Endodermal cell (in vitro differentiated cells): ENCODE measurements around the gene RASL10B. TPM values are rescaled to one million over a fixed set of nuclear protein-coding genes. Genes with fewer than 3 reads are reported as not detected.

Experiments
- DNase-seq: peaks from one replicate; pipeline ENCODE4 v3.0.0-alpha.2; 2017
- H3K27ac ChIP-seq: 2 replicates; pipeline ENCODE4 v1.5.1; 2013; ENCODE audit warnings: mild to moderate bottlenecking, low read depth, low read length, moderate library complexity
- H3K27me3 ChIP-seq: 2 replicates; pipeline ENCODE4 v1.6.1; 2013; ENCODE audit warnings: mild to moderate bottlenecking, low read length, moderate library complexity; ENCODE audit not compliant: insufficient read depth, control insufficient read depth, poor library complexity, severe bottlenecking
- H3K36me3 ChIP-seq: 2 replicates; pipeline ENCODE4 v1.7.0; 2013; ENCODE audit warnings: mild to moderate bottlenecking, low read length, moderate library complexity; ENCODE audit not compliant: control insufficient read depth, insufficient read depth
- H3K4me1 ChIP-seq: one replicate; pipeline ENCODE4 v1.7.0; 2013; ENCODE audit warnings: low read length; ENCODE audit not compliant: control insufficient read depth, insufficient read depth
- H3K4me3 ChIP-seq: 2 replicates; pipeline ENCODE4 v1.5.1; 2013; ENCODE audit warnings: mild to moderate bottlenecking, low read length, moderate library complexity
- H3K9ac ChIP-seq: 2 replicates; pipeline ENCODE4 v1.6.1; 2013; ENCODE audit warnings: mild to moderate bottlenecking, low read length, moderate library complexity; ENCODE audit not compliant: poor library complexity, severe bottlenecking; ENCODE audit errors: extremely low read depth
- H3K9me3 ChIP-seq: 2 replicates; pipeline ENCODE4 v1.6.1; 2013; ENCODE audit warnings: mild to moderate bottlenecking, low read length, moderate library complexity; ENCODE audit not compliant: control insufficient read depth
- H3K27ac Mint-ChIP-seq: 2 replicates; pipeline ENCODE4 v1.8.0; 2020; ENCODE audit warnings: mixed read lengths
- H3K27me3 Mint-ChIP-seq: 2 replicates; pipeline ENCODE4 v1.8.0; 2021; ENCODE audit warnings: mild to moderate bottlenecking, mixed read lengths; ENCODE audit not compliant: insufficient read depth
- H3K36me3 Mint-ChIP-seq: 2 replicates; pipeline ENCODE4 v1.8.0; 2020; ENCODE audit warnings: low read depth, mixed read lengths
- H3K4me1 Mint-ChIP-seq: 2 replicates; pipeline ENCODE4 v1.8.0; 2020; ENCODE audit warnings: mixed read lengths
- H3K4me3 Mint-ChIP-seq: 2 replicates; pipeline ENCODE4 v1.8.0; 2020; ENCODE audit warnings: mild to moderate bottlenecking, moderate library complexity, mixed read lengths
- H3K9me3 Mint-ChIP-seq: 2 replicates; pipeline ENCODE4 v1.8.0; 2020; ENCODE audit warnings: mild to moderate bottlenecking, mixed read lengths
- CTCF ChIP-seq: fragments of 200-600 bp; sonication (generic); conservative IDR thresholded peaks from 2 replicates; pipeline ENCODE4 v1.5.0; 2021; ENCODE audit warnings: antibody characterized with exemption, mild to moderate bottlenecking
- whole genome bisulfite sequencing, 2 experiments: methylation state at CpG; one replicate each; pipeline versions ENCODE4 v1.1.5 to v1.1.7; 2013; ENCODE audit warnings: missing lambda C conversion rate in 2 of 2, mixed read lengths in 1 of 2; ENCODE audit not compliant: insufficient coverage in 1 of 2, insufficient read length in 1 of 2; 5-methylcytosine and 5-hydroxymethylcytosine counted together
- total RNA-seq, 2 donors: library from RNA; stranded (reverse); fragmentation: NEBNext Ultra II Directional in 1 of 2; extraction: Animal tissue kit (Norgen Biotek cat#: 25700) in 1 of 2; gene quantifications; 2 replicates in 1 of 2; 3 replicates in 1 of 2; pipeline ENCODE4 v1.2.1, GENCODE V29; 2021

RASL10B gene
- total RNA-seq, 2 donors from 2014 or later: 28.6 to 31.9 TPM

- WGBS, 2 experiments: 9 to 14% methylated on average over 28 to 75 of the region's 75 CpGs
- DNase-seq: peak; percentile 99
- peak; percentile 88 for TF ChIP-seq CTCF
- Histone ChIP-seq H3K36me3 (no peaks in the 10 kb centered on the region), H3K27me3 (no peaks in the 10 kb centered on the region), H3K9me3 (no peaks in the 10 kb centered on the region), H3K4me3 (peak overlapping the region; percentile 76), H3K9ac (no peak overlapping the region), H3K27ac (no peak overlapping the region), H3K4me1 (no peaks in the 10 kb centered on the region)
- H3K27me3 Mint-ChIP-seq: peaks cover 32% of the 10 kb centered on the region
- H3K36me3 Mint-ChIP-seq: no peaks in the 10 kb centered on the region
- H3K4me3 Mint-ChIP-seq: peak overlapping the region; percentile 68
- no peak overlapping the region for H3K27ac Mint-ChIP-seq
- peaks cover 6% of the 10 kb centered on the region for H3K4me1 Mint-ChIP-seq
- no peaks in the 10 kb centered on the region for H3K9me3 Mint-ChIP-seq
Measured at GRCh38 chr17:35764123-35764991, 32.9 kb downstream of the RASL10B start.

GRCh38 chr17:35765086-35765710 is 33.8 kb downstream of the RASL10B start:
- Histone ChIP-seq H3K4me3 (no peak overlapping the region), H3K9me3 (no peaks in the 10 kb centered on the region), H3K27me3 (no peaks in the 10 kb centered on the region), H3K36me3 (no peaks in the 10 kb centered on the region), H3K9ac (no peak overlapping the region), H3K27ac (peak overlapping the region; percentile 82), H3K4me1 (no peaks in the 10 kb centered on the region)
- no peak for TF ChIP-seq CTCF
- Mint-ChIP-seq H3K27me3 (peaks cover 36% of the 10 kb centered on the region), H3K4me1 (peaks cover 6% of the 10 kb centered on the region), H3K9me3 (no peaks in the 10 kb centered on the region), H3K27ac (no peak overlapping the region), H3K4me3 (peak overlapping the region; percentile 68), H3K36me3 (no peaks in the 10 kb centered on the region)
- no peak for DNase-seq
- 74 to 92% methylated on average over 6 to 11 of the region's 11 CpGs for WGBS, 2 experiments

DNA sequence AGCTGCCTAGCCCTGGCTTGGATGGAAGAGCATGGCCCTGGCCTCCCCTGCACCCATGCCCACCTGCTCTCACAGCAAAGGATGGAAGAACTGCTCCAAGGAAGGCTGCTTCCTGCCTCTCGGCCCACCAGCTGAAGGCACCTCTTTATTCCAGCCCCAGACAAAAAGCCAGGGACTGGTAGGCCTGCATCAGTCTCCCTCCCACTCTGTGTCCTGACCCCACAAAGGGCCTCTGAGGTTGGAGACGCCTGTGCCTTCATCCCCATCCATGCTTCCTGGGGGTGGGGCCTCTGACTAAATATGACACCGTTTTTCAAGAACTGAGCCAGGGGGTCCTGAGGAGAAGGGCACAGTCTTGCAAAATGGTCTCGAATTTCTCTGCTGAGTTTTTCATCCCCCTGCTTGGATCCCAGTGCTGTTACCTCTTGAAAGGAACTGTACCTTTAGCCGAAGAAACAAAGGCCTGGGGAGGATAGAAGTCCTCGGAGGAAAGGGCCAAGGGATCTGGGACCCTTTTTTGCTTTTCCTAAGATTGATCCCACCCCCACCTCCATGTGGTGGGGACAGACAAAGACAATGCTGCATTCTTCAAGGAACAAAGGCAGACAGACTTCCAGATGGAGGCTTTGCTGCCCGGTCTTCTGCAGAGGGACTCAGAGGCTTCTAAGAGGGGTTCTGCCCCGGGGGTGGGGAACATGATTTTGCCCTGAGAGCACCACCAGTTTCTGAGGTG is 34.5 kb downstream of the RASL10B start:
- 61 to 81% methylated on average over 5 to 8 of the region's 8 CpGs for WGBS, 2 experiments
- no peak overlapping the region for H3K4me3 Mint-ChIP-seq
- no peak overlapping the region for H3K27ac Mint-ChIP-seq
- peak overlapping the region; percentile 82 for H3K27ac ChIP-seq
- no peaks in the 10 kb centered on the region for H3K36me3 ChIP-seq
- no peaks in the 10 kb centered on the region for H3K9me3 Mint-ChIP-seq
- no peaks in the 10 kb centered on the region for H3K27me3 ChIP-seq
- TF ChIP-seq CTCF: no peak
- H3K9ac ChIP-seq: no peak overlapping the region
- no peak overlapping the region for H3K4me3 ChIP-seq
- no peaks in the 10 kb centered on the region for H3K4me1 ChIP-seq
- peaks cover 36% of the 10 kb centered on the region for H3K27me3 Mint-ChIP-seq
- H3K36me3 Mint-ChIP-seq: no peaks in the 10 kb centered on the region
- DNase-seq: no peak
- no peaks in the 10 kb centered on the region for H3K9me3 ChIP-seq
- H3K4me1 Mint-ChIP-seq: peaks cover 6% of the 10 kb centered on the region
